ENCODE results near the gene PAK5.

DNA sequence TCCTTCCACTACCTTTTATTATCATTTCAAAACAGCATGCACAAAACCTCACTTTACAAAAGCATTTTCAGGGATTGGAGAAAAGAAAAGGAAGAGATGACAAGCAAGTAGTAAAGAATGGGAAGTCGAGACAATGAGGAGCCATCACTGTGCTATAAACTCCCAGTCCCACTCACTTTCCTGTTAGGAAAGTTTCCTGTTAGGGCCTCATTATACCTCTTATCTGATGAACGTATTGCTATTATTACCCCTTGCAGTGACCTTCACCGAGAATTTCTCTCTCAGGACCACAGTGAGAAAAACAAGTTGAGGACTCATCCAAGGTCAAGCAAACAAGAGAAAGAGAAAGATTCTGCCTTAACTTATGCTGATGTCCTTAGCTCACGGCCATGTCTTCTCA is 295.7 kb downstream of the PAK5 start:
- no peak for TF ChIP-seq CTCF (conservative IDR thresholded peaks at IDR 0.05; ENCODE audit: low read depth, low read length)
- TF ChIP-seq EZH2 (IDR thresholded peaks at IDR 0.05; ENCODE audit: low read length, unreplicated experiment), result no peak
- TF ChIP-seq EZH2phosphoT487 (IDR thresholded peaks at IDR 0.05; ENCODE audit: borderline replicate concordance, low read length), result no peak

All from PC-3 (cell line).